H1 (cell line): ENCODE results near the gene DPYSL3. TPM values are rescaled to one million over a fixed set of nuclear protein-coding genes. Genes with fewer than 3 reads are reported as not detected.

Source experiments
- CTCF ChIA-PET: fragments of 300-600 bp; sonication (Branson Sonifier 250); formaldehyde crosslinking; loops from one replicate; lab custom pipeline; 2021; ENCODE audit not compliant: partially characterized antibody; lab: Charles Lee
- POLR2A ChIA-PET: fragments of 300-600 bp; sonication (Branson Sonifier 250); formaldehyde crosslinking; loops from one replicate; lab custom pipeline; 2021; ENCODE audit warnings: inconsistent platforms; ENCODE audit not compliant: partially characterized antibody; lab: Charles Lee
- DNase-seq, 2 experiments: peaks; one replicate each; pipeline versions ENCODE4 v3.0.0 to v3.0.0-alpha.2; 2010 to 2022; ENCODE audit warnings: low spot score in 2 of 2, low read depth in 1 of 2, mixed read lengths in 1 of 2
- FAIRE-seq: peaks from 2 replicates; lab custom pipeline; 2011; peaks lifted over from hg19 to GRCh38; lab: Jason Lieb, UNC
- H2AFZ ChIP-seq: 2 replicates; pipeline ENCODE4 v1.8.1; 2012; ENCODE audit warnings: low read length, inconsistent platforms
- H2AK5ac ChIP-seq: 2 replicates; pipeline ENCODE4 v1.6.1; 2013; ENCODE audit warnings: low read depth, low read length
- H2BK120ac ChIP-seq: replicated peaks from 2 replicates; pipeline ENCODE3; 2013; ENCODE audit warnings: low read depth, low read length, inconsistent platforms
- H2BK12ac ChIP-seq: 2 replicates; pipeline ENCODE4 v1.6.1; 2013; ENCODE audit warnings: low read depth, low read length
- H2BK15ac ChIP-seq: 2 replicates; pipeline ENCODE4 v1.6.1; 2013; ENCODE audit warnings: low read length
- H2BK20ac ChIP-seq: 2 replicates; pipeline ENCODE4 v1.6.1; 2013; ENCODE audit warnings: low read length
- H2BK5ac ChIP-seq: 2 replicates; pipeline ENCODE4 v1.6.1; 2013; ENCODE audit warnings: low read depth, low read length
- H3K14ac ChIP-seq: 2 replicates; pipeline ENCODE4 v1.6.1; 2013; ENCODE audit warnings: inconsistent platforms; ENCODE audit not compliant: insufficient read length
- H3K18ac ChIP-seq: 2 replicates; pipeline ENCODE4 v1.6.1; 2013; ENCODE audit warnings: low read length; ENCODE audit errors: extremely low read depth
- H3K23ac ChIP-seq: 2 replicates; pipeline ENCODE4 v1.6.1; 2013; ENCODE audit warnings: inconsistent platforms; ENCODE audit not compliant: insufficient read length
- H3K23me2 ChIP-seq: 2 replicates; pipeline ENCODE4 v1.6.1; 2013; ENCODE audit warnings: low read depth, low read length
- H3K27ac ChIP-seq: 2 replicates; pipeline ENCODE4 v1.6.1; 2011; ENCODE audit warnings: low read depth, low read length, inconsistent platforms
- H3K27me3 ChIP-seq, 4 experiments: replicated peaks in 1 of 4; 1 replicate in 1 of 4; 2 replicates in 3 of 4; pipeline versions ENCODE4 v1.6.1 to v1.8.1; 2011 to 2013; ENCODE audit warnings: low read length in 3 of 4, mild to moderate bottlenecking in 3 of 4, inconsistent platforms in 2 of 4, mixed read lengths in 2 of 4, moderate library complexity in 1 of 4; ENCODE audit not compliant: control insufficient read depth in 3 of 4, insufficient read depth in 3 of 4; ENCODE audit errors: extremely low read depth in 1 of 4
- H3K36me3 ChIP-seq, 4 experiments: 2 replicates each; pipeline versions ENCODE4 v1.6.1 to v1.8.1; 2011 to 2013; ENCODE audit warnings: mild to moderate bottlenecking in 4 of 4, low read length in 3 of 4, moderate library complexity in 2 of 4, control low read depth in 1 of 4, inconsistent platforms in 1 of 4; ENCODE audit not compliant: insufficient read depth in 4 of 4, control insufficient read depth in 2 of 4
- H3K4ac ChIP-seq: replicated peaks from 2 replicates; pipeline ENCODE3; 2013; ENCODE audit warnings: low read length, low read depth, mixed read lengths, inconsistent platforms; ENCODE audit not compliant: insufficient read length
- H3K4me1 ChIP-seq, 4 experiments: replicated peaks in 1 of 4; 1 replicate in 1 of 4; 2 replicates in 3 of 4; pipeline versions ENCODE4 v1.6.1 to v1.8.1; 2011 to 2013; ENCODE audit warnings: low read length in 3 of 4, inconsistent platforms in 2 of 4, mixed read lengths in 1 of 4; ENCODE audit not compliant: insufficient read depth in 4 of 4, control insufficient read depth in 3 of 4
- H3K4me2 ChIP-seq, 2 experiments: 2 replicates each; pipeline versions ENCODE4 v1.6.1 to v1.8.1; 2011 to 2013; ENCODE audit warnings: low read depth in 2 of 2, low read length in 2 of 2, control low read depth in 1 of 2, inconsistent platforms in 1 of 2, mild to moderate bottlenecking in 1 of 2; ENCODE audit not compliant: insufficient read depth in 1 of 2
- H3K4me3 ChIP-seq, 4 experiments: fragments of 200-600, 300-600 bp in 1 of 4; sonication (generic), shearing (Covaris generic), sonication (Bioruptor Twin) in 1 of 4; 2 replicates each; pipeline versions ENCODE4 v1.5.1 to v1.8.1; 2011 to 2016; ENCODE audit warnings: low read length in 4 of 4, low read depth in 3 of 4, control low read depth in 2 of 4, inconsistent platforms in 2 of 4, mild to moderate bottlenecking in 2 of 4, mixed read lengths in 1 of 4, moderate library complexity in 1 of 4; ENCODE audit not compliant: insufficient read depth in 2 of 4; ENCODE audit errors: extremely low read depth in 1 of 4
- H3K56ac ChIP-seq: replicated peaks from 2 replicates; pipeline ENCODE3; 2013; ENCODE audit warnings: low read depth, mild to moderate bottlenecking, mixed read lengths, low read length, inconsistent platforms; ENCODE audit not compliant: insufficient read length
- H3K79me1 ChIP-seq: 2 replicates; pipeline ENCODE4 v1.6.1; 2013; ENCODE audit warnings: low read depth, low read length, control low read depth
- H3K79me2 ChIP-seq, 2 experiments: 2 replicates each; pipeline versions ENCODE4 v1.6.1 to v1.8.1; 2012 to 2013; ENCODE audit warnings: low read length in 2 of 2, mild to moderate bottlenecking in 2 of 2, inconsistent platforms in 1 of 2; ENCODE audit not compliant: insufficient read depth in 2 of 2, control insufficient read depth in 1 of 2
- H3K9ac ChIP-seq, 4 experiments: replicated peaks in 1 of 4; 1 replicate in 1 of 4; 2 replicates in 3 of 4; pipeline versions ENCODE4 v1.6.1 to v1.8.1; 2011 to 2013; ENCODE audit warnings: low read depth in 3 of 4, low read length in 3 of 4, control low read depth in 2 of 4, mild to moderate bottlenecking in 2 of 4, moderate library complexity in 2 of 4, inconsistent platforms in 1 of 4; ENCODE audit errors: extremely low read depth in 1 of 4
- H3K9me3 ChIP-seq, 2 experiments: 2 replicates each; pipeline versions ENCODE4 v1.6.1 to v1.8.1; 2012 to 2013; ENCODE audit warnings: mild to moderate bottlenecking in 2 of 2, moderate library complexity in 2 of 2, control low read depth in 1 of 2, inconsistent platforms in 1 of 2, low read depth in 1 of 2, low read length in 1 of 2, mixed read lengths in 1 of 2; ENCODE audit not compliant: insufficient read depth in 2 of 2
- H4K20me1 ChIP-seq, 2 experiments: replicated peaks in 1 of 2; 2 replicates each; pipeline versions ENCODE3 to v1.8.1; 2011 to 2013; ENCODE audit warnings: inconsistent platforms in 2 of 2, low read length in 2 of 2, mild to moderate bottlenecking in 1 of 2; ENCODE audit not compliant: insufficient read depth in 2 of 2, control insufficient read depth in 1 of 2
- H4K5ac ChIP-seq: 2 replicates; pipeline ENCODE4 v1.6.1; 2013; ENCODE audit warnings: low read length, low read depth, mixed read lengths, inconsistent platforms; ENCODE audit not compliant: insufficient read length
- H4K8ac ChIP-seq: 2 replicates; pipeline ENCODE4 v1.8.0; 2013; ENCODE audit warnings: mild to moderate bottlenecking, moderate library complexity, low read length, inconsistent platforms; ENCODE audit not compliant: insufficient read depth; ENCODE audit errors: extremely low read depth
- H4K91ac ChIP-seq: replicated peaks from 2 replicates; pipeline ENCODE3; 2013; ENCODE audit warnings: low read length, mixed read lengths, inconsistent platforms; ENCODE audit not compliant: insufficient read length
- ASH2L ChIP-seq: fragments of 200-600, 300-600 bp; sonication (generic); IDR thresholded peaks from one replicate; pipeline ENCODE4 v1.7.1; 2017; ENCODE audit warnings: low read length
- BRCA1 ChIP-seq: IDR thresholded peaks from 2 replicates; pipeline ENCODE4 v1.6.1; 2012; ENCODE audit warnings: low read depth, low read length, improper control_type of control experiment
- CHD2 ChIP-seq: IDR thresholded peaks from 2 replicates; pipeline ENCODE4 v1.6.1; 2012; ENCODE audit warnings: low read length, improper control_type of control experiment
- GTF2F1 ChIP-seq: IDR thresholded peaks from 2 replicates; pipeline ENCODE4 v1.6.1; 2012; ENCODE audit warnings: low read depth, low read length, improper control_type of control experiment, borderline replicate concordance
- KDM4A ChIP-seq: IDR thresholded peaks from one replicate; pipeline ENCODE4 v1.7.1; 2012; ENCODE audit warnings: low read depth, mild to moderate bottlenecking, moderate library complexity, low read length, inconsistent platforms; ENCODE audit not compliant: severe bottlenecking
- NANOG ChIP-seq: IDR thresholded peaks from 2 replicates; pipeline ENCODE4 v1.6.1; 2011; ENCODE audit warnings: low read length, low read depth, mild to moderate bottlenecking, inconsistent platforms; ENCODE audit not compliant: insufficient read depth, poor library complexity, severe bottlenecking
- SUZ12 ChIP-seq: fragments of 200-600 bp; sonication (generic); IDR thresholded peaks from 2 replicates; pipeline ENCODE4 v1.6.1; 2012; ENCODE audit warnings: mild to moderate bottlenecking, inconsistent platforms, low read length, moderate library complexity, mixed read lengths
- TAF1 ChIP-seq: IDR thresholded peaks from 2 replicates; pipeline ENCODE4 v1.6.1; 2011; ENCODE audit warnings: mild to moderate bottlenecking, low read depth, low read length
- WGBS, 2 experiments: shearing (Covaris generic) in 1 of 2; methylation state at CpG; one replicate each; pipeline versions ENCODE4 v1.1.6 to v1.1.7; 2013 to 2015; ENCODE audit warnings: low lambda C conversion rate in 2 of 2, mixed read lengths in 2 of 2, inconsistent platforms in 1 of 2, low coverage in 1 of 2, missing lambda C conversion rate in 1 of 2; ENCODE audit not compliant: insufficient replicate concordance in 2 of 2, insufficient coverage in 1 of 2, insufficient read length in 1 of 2; ENCODE audit errors: extremely low coverage in 1 of 2, missing lambda C conversion rate in 1 of 2; 5-methylcytosine and 5-hydroxymethylcytosine counted together
- polyA plus RNA-seq, 7 experiments: library from polyadenylated mRNA; depleted of rRNA in 3 of 7; stranded (reverse) in 5 of 7; unstranded in 2 of 7; fragments of >200 nt in 5 of 7; fragments of 200-250 nt in 2 of 7; gene quantifications; 1 replicate in 5 of 7; 2 replicates in 1 of 7; 4 replicates in 1 of 7; pipeline versions ENCODE4 v1.2.1 to v1.2.3, GENCODE V29; 2011 to 2013; ENCODE audit warnings: missing spikeins in 2 of 7, mixed read lengths in 2 of 7
- total RNA-seq: library from RNA; stranded (reverse); fragmentation: NEBNext Ultra II Directional; extraction: Animal tissue kit (Norgen Biotek cat#: 25700); gene quantifications from 2 replicates; pipeline ENCODE4 v1.2.1, GENCODE V29; 2021

Gene DPYSL3
- total and polyA plus RNA-seq, 2 of the 8 experiments (the other 6 are each of a cell fraction or from before 2014, with no cell fraction given) = 268 to 387 TPM

- Histone ChIP-seq H3K4ac (no peak overlapping the region), H2AK5ac (no peak overlapping the region), H3K14ac (no peak overlapping the region), H2BK5ac (no peak overlapping the region), H3K79me2 (peaks cover 0 to 14% of the 10 kb centered on the region in 2 experiments; a peak in 3 of 4 replicates), H3K4me2 (no peak overlapping the region), H3K36me3 (no peaks in the 10 kb centered on the region), H3K4me1 (peaks cover 3 to 9% (median 5%) of the 10 kb centered on the region in 4 experiments; a peak in 5 of 7 replicates), H3K27me3 (peaks cover 2 to 13% (median 12%) of the 10 kb centered on the region in 4 experiments; a peak in 5 of 7 replicates), H3K4me3 (no peak overlapping the region), H3K56ac (no peak overlapping the region), H4K91ac (no peak overlapping the region), H2AFZ (no peak overlapping the region), H2BK12ac (no peak overlapping the region), H3K9ac (no peak overlapping the region), H4K20me1 (no peaks in the 10 kb centered on the region), H2BK120ac (no peak overlapping the region), H3K23ac (no peak overlapping the region), H2BK20ac (no peak overlapping the region; the same call in 1 of the 2 replicates), H3K18ac (no peak overlapping the region), H3K79me1 (no peaks in the 10 kb centered on the region), H2BK15ac (no peak overlapping the region), H3K9me3 (no peaks in the 10 kb centered on the region), H3K23me2 (peaks cover 16% of the 10 kb centered on the region), H4K8ac (no peak overlapping the region), H4K5ac (no peak overlapping the region), H3K27ac (no peak overlapping the region)
- DNase-seq = no peak
- no peak for FAIRE-seq
- CTCF ChIA-PET = interaction anchor here (0.6 to 5.0 kb wide), 4 partner anchors 15 to 64 kb away, joined by 3 to 33 read pairs (median 3); no protein-coding TSS in a partner anchor
- 96% methylated on average over 3 of the region's 3 CpGs; no CpG with 5 or more reads in 1 of the 2 experiments for whole genome bisulfite sequencing, 2 experiments
- TF ChIP-seq CHD2 = no peak
- TF ChIP-seq KDM4A = no peak
- no peak for TF ChIP-seq TAF1
- TF ChIP-seq ASH2L = no peak
- TF ChIP-seq SUZ12 = no peak
- no peak for TF ChIP-seq GTF2F1
- no peak for TF ChIP-seq BRCA1
- no peak for TF ChIP-seq NANOG
- POLR2A ChIA-PET = no interaction called here
Measured at GRCh38 chr5:147512659-147513379, 3.0 kb upstream of the DPYSL3 start.
